K562 (cell line): ENCODE results near the gene HLF. TPM values are rescaled to one million over a fixed set of nuclear protein-coding genes. Genes with fewer than 3 reads are reported as not detected.

Source experiments
- NCOA2 ChIP-seq, 2 experiments: fragments of 450-650 bp; IDR thresholded peaks; 2 replicates each; pipeline ENCODE4 v1.6.1; 2018; ENCODE audit warnings: mild to moderate bottlenecking in 2 of 2, moderate library complexity in 1 of 2; ENCODE audit not compliant: partially characterized antibody in 2 of 2
- POLR3G ChIP-seq: IDR thresholded peaks from 2 replicates; pipeline ENCODE4 v1.6.1; 2011; ENCODE audit not compliant: insufficient read length, insufficient replicate concordance; ENCODE audit errors: extremely low read depth
- TRIM24 ChIP-seq, 2 experiments: fragments of 450-650 bp; IDR thresholded peaks; 2 replicates each; pipeline ENCODE4 v1.6.1; 2016
- ZNF384 ChIP-seq: IDR thresholded peaks from 2 replicates; pipeline ENCODE4 v1.6.1; 2012; ENCODE audit warnings: low read depth, low read length, improper control_type of control experiment
- ZNF780A ChIP-seq: fragments of 250-450 bp; sonication (Bioruptor Pico); IDR thresholded peaks from 2 replicates; pipeline ENCODE4 v1.5.0; 2021; ENCODE audit warnings: mild to moderate bottlenecking
- polyA plus RNA-seq, 8 experiments: library from polyadenylated mRNA; depleted of rRNA in 4 of 8; stranded (reverse) in 5 of 8; unstranded in 3 of 8; fragments of >200 nt; fragmentation: Nextera tagmentation in 2 of 8; fragmentation: Illumina TruSeq in 1 of 8; extraction: Ambion mirVana in 2 of 8; extraction: Trizol in 1 of 8; gene quantifications; 2 replicates each; pipeline versions ENCODE4 v1.2.1 to v1.2.3, GENCODE V29; 2011 to 2014; ENCODE audit warnings: inconsistent platforms in 1 of 8, missing spikeins in 1 of 8
- total RNA-seq, 7 experiments: library from RNA; depleted of rRNA in 6 of 7; stranded (reverse); fragments of >200 nt in 6 of 7; fragmentation: Illumina TruSeq in 2 of 7; extraction: Trizol in 2 of 7; gene quantifications; 2 replicates each; pipeline versions ENCODE4 v1.2.1 to v1.2.3, GENCODE V29; 2011 to 2021; ENCODE audit warnings: low replicate concordance in 1 of 7
- TF ChIP-seq, protein P1 (sequence below): sonication (generic); formaldehyde crosslinking; IDR thresholded peaks from 2 replicates; pipeline ENCODE4 v1.8.1; 2023; ENCODE audit warnings: missing genetic modification reagents, mild to moderate bottlenecking, borderline replicate concordance
- TF ChIP-seq, protein P2 (sequence below), 3 experiments: fragments of 200-800 bp in 1 of 3; fragments of 250-450 bp in 1 of 3; fragments of 450-650 bp in 1 of 3; sonication (Bioruptor Pico) in 1 of 3; sonication (Bioruptor generic) in 1 of 3; formaldehyde crosslinking in 1 of 3; IDR thresholded peaks; 2 replicates each; pipeline versions ENCODE4 v1.6.1 to v1.8.0; 2016 to 2022; ENCODE audit warnings: mild to moderate bottlenecking in 2 of 3, missing genetic modification characterization in 2 of 3, missing compliant biosample characterization in 1 of 3, moderate library complexity in 1 of 3
- TF ChIP-seq, protein P3 (sequence below): fragments of 200-800 bp; sonication (Bioruptor generic); IDR thresholded peaks from 2 replicates; pipeline ENCODE4 v1.6.1; 2017; ENCODE audit warnings: missing genetic modification characterization, missing compliant biosample characterization
- TF ChIP-seq, protein P4 (sequence below): sonication (generic); formaldehyde crosslinking; IDR thresholded peaks from 2 replicates; pipeline ENCODE4 v1.8.0; 2023; ENCODE audit warnings: missing genetic modification reagents, mild to moderate bottlenecking, borderline replicate concordance

HLF gene
- total and polyA plus RNA-seq, 9 of the 15 experiments (the other 6 are each of a cell fraction or from before 2014, with no cell fraction given): 0.03 to 0.24 (median 0.09) TPM

DNA sequence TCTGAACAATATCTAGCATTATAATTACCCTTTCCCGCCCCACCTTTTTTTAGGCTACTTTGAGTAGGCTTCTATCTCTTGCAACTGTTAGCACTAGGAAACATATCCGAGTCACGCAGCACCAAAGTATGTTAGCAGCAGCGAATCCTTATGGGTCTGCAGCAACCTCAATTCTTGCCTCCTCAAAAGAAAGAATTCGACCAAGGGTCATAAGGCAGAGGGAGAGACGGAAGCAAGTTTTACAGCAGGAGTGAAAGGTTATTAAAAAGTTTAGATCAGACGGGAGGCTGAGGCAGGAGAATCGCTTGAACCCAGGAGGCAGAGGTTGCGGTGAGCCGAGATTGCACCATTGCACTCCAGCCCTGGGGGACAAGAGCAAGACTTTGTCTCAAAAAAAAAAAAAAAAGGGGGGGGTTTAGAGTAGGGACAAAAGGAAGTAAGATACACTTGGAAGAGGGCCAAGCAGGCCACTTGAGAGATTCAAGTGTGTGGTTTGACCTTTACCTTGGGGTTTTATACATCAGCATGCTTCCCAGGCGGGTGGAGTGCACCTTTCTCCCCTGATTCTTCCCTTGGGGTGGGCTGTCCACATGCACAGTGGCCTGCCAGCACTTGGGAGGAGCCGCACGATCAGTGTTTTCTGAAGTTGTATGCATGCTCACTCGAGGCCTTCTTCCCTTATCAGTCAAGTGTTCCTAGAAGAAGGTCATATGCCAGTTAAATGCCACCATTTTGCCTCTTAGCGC, 67.7 kb downstream of the HLF start (continued):
- TF ChIP-seq, protein P1, sequence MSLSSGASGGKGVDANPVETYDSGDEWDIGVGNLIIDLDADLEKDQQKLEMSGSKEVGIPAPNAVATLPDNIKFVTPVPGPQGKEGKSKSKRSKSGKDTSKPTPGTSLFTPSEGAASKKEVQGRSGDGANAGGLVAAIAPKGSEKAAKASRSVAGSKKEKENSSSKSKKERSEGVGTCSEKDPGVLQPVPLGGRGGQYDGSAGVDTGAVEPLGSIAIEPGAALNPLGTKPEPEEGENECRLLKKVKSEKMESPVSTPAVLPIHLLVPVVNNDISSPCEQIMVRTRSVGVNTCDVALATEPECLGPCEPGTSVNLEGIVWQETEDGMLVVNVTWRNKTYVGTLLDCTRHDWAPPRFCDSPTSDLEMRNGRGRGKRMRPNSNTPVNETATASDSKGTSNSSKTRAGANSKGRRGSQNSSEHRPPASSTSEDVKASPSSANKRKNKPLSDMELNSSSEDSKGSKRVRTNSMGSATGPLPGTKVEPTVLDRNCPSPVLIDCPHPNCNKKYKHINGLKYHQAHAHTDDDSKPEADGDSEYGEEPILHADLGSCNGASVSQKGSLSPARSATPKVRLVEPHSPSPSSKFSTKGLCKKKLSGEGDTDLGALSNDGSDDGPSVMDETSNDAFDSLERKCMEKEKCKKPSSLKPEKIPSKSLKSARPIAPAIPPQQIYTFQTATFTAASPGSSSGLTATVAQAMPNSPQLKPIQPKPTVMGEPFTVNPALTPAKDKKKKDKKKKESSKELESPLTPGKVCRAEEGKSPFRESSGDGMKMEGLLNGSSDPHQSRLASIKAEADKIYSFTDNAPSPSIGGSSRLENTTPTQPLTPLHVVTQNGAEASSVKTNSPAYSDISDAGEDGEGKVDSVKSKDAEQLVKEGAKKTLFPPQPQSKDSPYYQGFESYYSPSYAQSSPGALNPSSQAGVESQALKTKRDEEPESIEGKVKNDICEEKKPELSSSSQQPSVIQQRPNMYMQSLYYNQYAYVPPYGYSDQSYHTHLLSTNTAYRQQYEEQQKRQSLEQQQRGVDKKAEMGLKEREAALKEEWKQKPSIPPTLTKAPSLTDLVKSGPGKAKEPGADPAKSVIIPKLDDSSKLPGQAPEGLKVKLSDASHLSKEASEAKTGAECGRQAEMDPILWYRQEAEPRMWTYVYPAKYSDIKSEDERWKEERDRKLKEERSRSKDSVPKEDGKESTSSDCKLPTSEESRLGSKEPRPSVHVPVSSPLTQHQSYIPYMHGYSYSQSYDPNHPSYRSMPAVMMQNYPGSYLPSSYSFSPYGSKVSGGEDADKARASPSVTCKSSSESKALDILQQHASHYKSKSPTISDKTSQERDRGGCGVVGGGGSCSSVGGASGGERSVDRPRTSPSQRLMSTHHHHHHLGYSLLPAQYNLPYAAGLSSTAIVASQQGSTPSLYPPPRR (CRISPR knock-in tag): no peak
- TF ChIP-seq, protein P2, sequence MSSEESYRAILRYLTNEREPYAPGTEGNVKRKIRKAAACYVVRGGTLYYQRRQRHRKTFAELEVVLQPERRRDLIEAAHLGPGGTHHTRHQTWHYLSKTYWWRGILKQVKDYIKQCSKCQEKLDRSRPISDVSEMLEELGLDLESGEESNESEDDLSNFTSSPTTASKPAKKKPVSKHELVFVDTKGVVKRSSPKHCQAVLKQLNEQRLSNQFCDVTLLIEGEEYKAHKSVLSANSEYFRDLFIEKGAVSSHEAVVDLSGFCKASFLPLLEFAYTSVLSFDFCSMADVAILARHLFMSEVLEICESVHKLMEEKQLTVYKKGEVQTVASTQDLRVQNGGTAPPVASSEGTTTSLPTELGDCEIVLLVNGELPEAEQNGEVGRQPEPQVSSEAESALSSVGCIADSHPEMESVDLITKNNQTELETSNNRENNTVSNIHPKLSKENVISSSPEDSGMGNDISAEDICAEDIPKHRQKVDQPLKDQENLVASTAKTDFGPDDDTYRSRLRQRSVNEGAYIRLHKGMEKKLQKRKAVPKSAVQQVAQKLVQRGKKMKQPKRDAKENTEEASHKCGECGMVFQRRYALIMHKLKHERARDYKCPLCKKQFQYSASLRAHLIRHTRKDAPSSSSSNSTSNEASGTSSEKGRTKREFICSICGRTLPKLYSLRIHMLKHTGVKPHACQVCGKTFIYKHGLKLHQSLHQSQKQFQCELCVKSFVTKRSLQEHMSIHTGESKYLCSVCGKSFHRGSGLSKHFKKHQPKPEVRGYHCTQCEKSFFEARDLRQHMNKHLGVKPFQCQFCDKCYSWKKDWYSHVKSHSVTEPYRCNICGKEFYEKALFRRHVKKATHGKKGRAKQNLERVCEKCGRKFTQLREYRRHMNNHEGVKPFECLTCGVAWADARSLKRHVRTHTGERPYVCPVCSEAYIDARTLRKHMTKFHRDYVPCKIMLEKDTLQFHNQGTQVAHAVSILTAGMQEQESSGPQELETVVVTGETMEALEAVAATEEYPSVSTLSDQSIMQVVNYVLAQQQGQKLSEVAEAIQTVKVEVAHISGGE (CRISPR knock-in tag; IDR thresholded peaks at IDR 0.05): 0 out of 6 replicates have a peak, but pooled peaks of 1 of the 3 experiments have one; percentile 40
- no peak for TF ChIP-seq TRIM24 (IDR thresholded peaks at IDR 0.05)
- no peak for TF ChIP-seq POLR3G
- no peak for TF ChIP-seq ZNF780A (CRISPR knock-in tag)
- TF ChIP-seq NCOA2 (IDR thresholded peaks at IDR 0.05; ENCODE audit: partially characterized antibody in 2 of 2): no peak
- peak; percentile 60 for TF ChIP-seq ZNF384
- TF ChIP-seq, protein P3, sequence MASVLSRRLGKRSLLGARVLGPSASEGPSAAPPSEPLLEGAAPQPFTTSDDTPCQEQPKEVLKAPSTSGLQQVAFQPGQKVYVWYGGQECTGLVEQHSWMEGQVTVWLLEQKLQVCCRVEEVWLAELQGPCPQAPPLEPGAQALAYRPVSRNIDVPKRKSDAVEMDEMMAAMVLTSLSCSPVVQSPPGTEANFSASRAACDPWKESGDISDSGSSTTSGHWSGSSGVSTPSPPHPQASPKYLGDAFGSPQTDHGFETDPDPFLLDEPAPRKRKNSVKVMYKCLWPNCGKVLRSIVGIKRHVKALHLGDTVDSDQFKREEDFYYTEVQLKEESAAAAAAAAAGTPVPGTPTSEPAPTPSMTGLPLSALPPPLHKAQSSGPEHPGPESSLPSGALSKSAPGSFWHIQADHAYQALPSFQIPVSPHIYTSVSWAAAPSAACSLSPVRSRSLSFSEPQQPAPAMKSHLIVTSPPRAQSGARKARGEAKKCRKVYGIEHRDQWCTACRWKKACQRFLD (CRISPR knock-in tag): no peak
- TF ChIP-seq, protein P4, sequence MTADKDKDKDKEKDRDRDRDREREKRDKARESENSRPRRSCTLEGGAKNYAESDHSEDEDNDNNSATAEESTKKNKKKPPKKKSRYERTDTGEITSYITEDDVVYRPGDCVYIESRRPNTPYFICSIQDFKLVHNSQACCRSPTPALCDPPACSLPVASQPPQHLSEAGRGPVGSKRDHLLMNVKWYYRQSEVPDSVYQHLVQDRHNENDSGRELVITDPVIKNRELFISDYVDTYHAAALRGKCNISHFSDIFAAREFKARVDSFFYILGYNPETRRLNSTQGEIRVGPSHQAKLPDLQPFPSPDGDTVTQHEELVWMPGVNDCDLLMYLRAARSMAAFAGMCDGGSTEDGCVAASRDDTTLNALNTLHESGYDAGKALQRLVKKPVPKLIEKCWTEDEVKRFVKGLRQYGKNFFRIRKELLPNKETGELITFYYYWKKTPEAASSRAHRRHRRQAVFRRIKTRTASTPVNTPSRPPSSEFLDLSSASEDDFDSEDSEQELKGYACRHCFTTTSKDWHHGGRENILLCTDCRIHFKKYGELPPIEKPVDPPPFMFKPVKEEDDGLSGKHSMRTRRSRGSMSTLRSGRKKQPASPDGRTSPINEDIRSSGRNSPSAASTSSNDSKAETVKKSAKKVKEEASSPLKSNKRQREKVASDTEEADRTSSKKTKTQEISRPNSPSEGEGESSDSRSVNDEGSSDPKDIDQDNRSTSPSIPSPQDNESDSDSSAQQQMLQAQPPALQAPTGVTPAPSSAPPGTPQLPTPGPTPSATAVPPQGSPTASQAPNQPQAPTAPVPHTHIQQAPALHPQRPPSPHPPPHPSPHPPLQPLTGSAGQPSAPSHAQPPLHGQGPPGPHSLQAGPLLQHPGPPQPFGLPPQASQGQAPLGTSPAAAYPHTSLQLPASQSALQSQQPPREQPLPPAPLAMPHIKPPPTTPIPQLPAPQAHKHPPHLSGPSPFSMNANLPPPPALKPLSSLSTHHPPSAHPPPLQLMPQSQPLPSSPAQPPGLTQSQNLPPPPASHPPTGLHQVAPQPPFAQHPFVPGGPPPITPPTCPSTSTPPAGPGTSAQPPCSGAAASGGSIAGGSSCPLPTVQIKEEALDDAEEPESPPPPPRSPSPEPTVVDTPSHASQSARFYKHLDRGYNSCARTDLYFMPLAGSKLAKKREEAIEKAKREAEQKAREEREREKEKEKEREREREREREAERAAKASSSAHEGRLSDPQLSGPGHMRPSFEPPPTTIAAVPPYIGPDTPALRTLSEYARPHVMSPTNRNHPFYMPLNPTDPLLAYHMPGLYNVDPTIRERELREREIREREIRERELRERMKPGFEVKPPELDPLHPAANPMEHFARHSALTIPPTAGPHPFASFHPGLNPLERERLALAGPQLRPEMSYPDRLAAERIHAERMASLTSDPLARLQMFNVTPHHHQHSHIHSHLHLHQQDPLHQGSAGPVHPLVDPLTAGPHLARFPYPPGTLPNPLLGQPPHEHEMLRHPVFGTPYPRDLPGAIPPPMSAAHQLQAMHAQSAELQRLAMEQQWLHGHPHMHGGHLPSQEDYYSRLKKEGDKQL (CRISPR knock-in tag): no peak
